Liver (tissue), 9 donors: Measurements from ENCODE around the gene VRTN. TPM values are rescaled to one million over a fixed set of nuclear protein-coding genes. Genes with fewer than 3 reads are reported as not detected.
A peak's percentile ranks its signal among the peaks of the same experiment; 100 is the strongest.

Experiments
- DNase-seq: peaks from one replicate; pipeline ENCODE4 v3.0.0-alpha.2; 2017; ENCODE audit warnings: low spot score
- H3K27ac ChIP-seq, 2 donors: one replicate each; pipeline ENCODE4 v1.7.0; 2013; ENCODE audit warnings: inconsistent platforms in 2 of 2, low read length in 2 of 2, control low read depth in 1 of 2, low read depth in 1 of 2, mild to moderate bottlenecking in 1 of 2
- H3K27me3 ChIP-seq, 4 donors: one replicate each; pipeline versions ENCODE4 v1.6.1 to v1.7.0; 2013; ENCODE audit warnings: low read length in 3 of 4, inconsistent platforms in 1 of 4, mild to moderate bottlenecking in 1 of 4, moderate library complexity in 1 of 4; ENCODE audit not compliant: control insufficient read depth in 4 of 4, insufficient read depth in 4 of 4
- H3K36me3 ChIP-seq, 4 donors: one replicate each; pipeline versions ENCODE4 v1.6.1 to v1.7.0; 2013; ENCODE audit warnings: low read length in 3 of 4, mild to moderate bottlenecking in 3 of 4, low read depth in 1 of 4, moderate library complexity in 1 of 4; ENCODE audit not compliant: control insufficient read depth in 4 of 4, insufficient read depth in 3 of 4
- H3K4me1 ChIP-seq, 4 donors: one replicate each; pipeline versions ENCODE4 v1.6.1 to v1.7.0; 2013; ENCODE audit warnings: low read length in 3 of 4, mild to moderate bottlenecking in 3 of 4, moderate library complexity in 1 of 4; ENCODE audit not compliant: control insufficient read depth in 4 of 4, insufficient read depth in 4 of 4
- H3K4me3 ChIP-seq, 3 donors: one replicate each; pipeline versions ENCODE4 v1.6.1 to v1.7.0; 2013; ENCODE audit warnings: low read length in 3 of 3, control low read depth in 1 of 3, low read depth in 1 of 3, mild to moderate bottlenecking in 1 of 3
- H3K9ac ChIP-seq, 2 donors: one replicate each; pipeline ENCODE4 v1.7.0; 2013; ENCODE audit warnings: low read length in 2 of 2, mild to moderate bottlenecking in 2 of 2, moderate library complexity in 2 of 2, control low read depth in 1 of 2, low read depth in 1 of 2
- H3K9me3 ChIP-seq, 4 donors: one replicate each; pipeline versions ENCODE4 v1.6.1 to v1.7.0; 2013; ENCODE audit warnings: low read length in 3 of 4; ENCODE audit not compliant: control insufficient read depth in 4 of 4
- ATF3 ChIP-seq: IDR thresholded peaks from 2 replicates; pipeline ENCODE4 v1.6.1; 2016; ENCODE audit warnings: antibody characterized with exemption
- CTCF ChIP-seq: fragments of 150-350 bp; IDR thresholded peaks from 2 replicates; pipeline ENCODE4 v1.5.1; 2017; ENCODE audit warnings: improper control_type of control experiment, low read depth, low read length; ENCODE audit not compliant: missing input control
- EGR1 ChIP-seq, 2 donors: IDR thresholded peaks; 2 replicates each; pipeline ENCODE4 v1.6.1; 2016 to 2018; ENCODE audit warnings: antibody characterized with exemption in 2 of 2, low read depth in 2 of 2
- FOXA1 ChIP-seq: IDR thresholded peaks from 2 replicates; pipeline ENCODE4 v1.6.1; 2016; ENCODE audit warnings: antibody characterized with exemption
- GABPA ChIP-seq, 2 donors: IDR thresholded peaks in 1 of 2; conservative IDR thresholded peaks in 1 of 2; 2 replicates each; pipeline ENCODE4 v1.6.1; 2016; ENCODE audit warnings: antibody characterized with exemption in 2 of 2, mild to moderate bottlenecking in 1 of 2, moderate library complexity in 1 of 2
- MAX ChIP-seq: IDR thresholded peaks from 2 replicates; pipeline ENCODE4 v1.6.1; 2016; ENCODE audit warnings: antibody characterized with exemption
- NR2F2 ChIP-seq: IDR thresholded peaks from 2 replicates; pipeline ENCODE4 v1.6.1; 2016; ENCODE audit warnings: antibody characterized with exemption
- RAD21 ChIP-seq, 2 donors: IDR thresholded peaks; 2 replicates each; pipeline ENCODE4 v1.6.1; 2016; ENCODE audit warnings: antibody characterized with exemption in 2 of 2, mild to moderate bottlenecking in 2 of 2
- RXRA ChIP-seq, 2 donors: IDR thresholded peaks; 2 replicates each; pipeline ENCODE4 v1.6.1; 2017 to 2018; ENCODE audit warnings: antibody characterized with exemption in 2 of 2, mild to moderate bottlenecking in 1 of 2
- TAF1 ChIP-seq: conservative IDR thresholded peaks from 2 replicates; pipeline ENCODE4 v1.6.1; 2016; ENCODE audit warnings: antibody characterized with exemption, mild to moderate bottlenecking
- ZBTB33 ChIP-seq: IDR thresholded peaks from 2 replicates; pipeline ENCODE4 v1.6.1; 2016; ENCODE audit warnings: antibody characterized with exemption
- WGBS: extraction: QIAGEN DNeasy Blood & Tissue Kit; methylation state at CpG from one replicate; pipeline ENCODE4 v1.1.7; 2013; 5-methylcytosine and 5-hydroxymethylcytosine counted together
- polyA plus RNA-seq, 2 donors: library from polyadenylated mRNA; stranded (reverse) in 1 of 2; unstranded in 1 of 2; fragments of 200-250 nt in 1 of 2; fragments of >200 nt in 1 of 2; fragmentation: Nextera tagmentation in 1 of 2; extraction: Ambion mirVana in 1 of 2; gene quantifications; one replicate each; pipeline versions ENCODE4 v1.2.1 to v1.2.3, GENCODE V29; 2013 to 2015
- total RNA-seq, 2 donors: library from RNA; depleted of rRNA; stranded (reverse); fragments of >200 nt; gene quantifications; one replicate each; pipeline ENCODE4 v1.2.3, GENCODE V29; 2014
- donor health status: healthy.
- donor health status: healthy.
- donor health status: healthy.
- donor health status: healthy.
- donor health status: healthy.

The VRTN gene
- total and polyA plus RNA-seq, 4 donors = not detected

GRCh38 chr14:74360163-74360562, 11.9 kb downstream of the VRTN start:
- 71% methylated on average over 3 of the region's 3 CpGs for WGBS

GRCh38 chr14:74362361-74362915, 14.2 kb downstream of the VRTN start:
- DNase-seq = peak; percentile 71
- Histone ChIP-seq H3K9me3 (no peaks in the 10 kb centered on the region), H3K27me3 (no peaks in the 10 kb centered on the region), H3K36me3 (no peaks in the 10 kb centered on the region), H3K4me3 (no peak overlapping the region), H3K4me1 (no peaks in the 10 kb centered on the region), H3K27ac (no peak overlapping the region), H3K9ac (no peak overlapping the region)
- 27% methylated on average over 12 of the region's 12 CpGs for WGBS
- TF ChIP-seq CTCF = peak; percentile 97
- TF ChIP-seq GABPA (IDR thresholded peaks at IDR 0.05 in 1 of 2, conservative IDR thresholded peaks at IDR 0.05 in 1 of 2) = no peak
- TF ChIP-seq RAD21 (IDR thresholded peaks at IDR 0.05) = peak; percentile 96 to 98

More at GRCh38 chr14:74360163-74360562, 11.9 kb downstream of the VRTN start:
- Histone ChIP-seq H3K36me3 (no peaks in the 10 kb centered on the region), H3K9ac (peak overlapping the region in 1 of 2 donors; percentile 7), H3K27me3 (no peaks in the 10 kb centered on the region), H3K4me1 (no peaks in the 10 kb centered on the region), H3K27ac (no peak overlapping the region), H3K9me3 (no peaks in the 10 kb centered on the region), H3K4me3 (no peak overlapping the region)
- TF ChIP-seq FOXA1 (no peak), RAD21 (IDR thresholded peaks at IDR 0.05) (no peak), TAF1 (no peak), CTCF (no peak)
- DNase-seq = no peak

- Histone ChIP-seq H3K4me1 (no peaks in the 10 kb centered on the region), H3K9ac (no peak overlapping the region), H3K36me3 (no peaks in the 10 kb centered on the region), H3K27me3 (no peaks in the 10 kb centered on the region), H3K27ac (no peak overlapping the region), H3K9me3 (no peaks in the 10 kb centered on the region), H3K4me3 (no peak overlapping the region)
- WGBS = 70% methylated on average over 7 of the region's 7 CpGs
- no peak for DNase-seq
- no peak for TF ChIP-seq RAD21 (IDR thresholded peaks at IDR 0.05)
- TF ChIP-seq ZBTB33 = no peak
- TF ChIP-seq ATF3 = no peak
- TF ChIP-seq FOXA1 = no peak
- no peak for TF ChIP-seq RXRA (IDR thresholded peaks at IDR 0.05)
- no peak for TF ChIP-seq MAX
- no peak for TF ChIP-seq GABPA (IDR thresholded peaks at IDR 0.05 in 1 of 2, conservative IDR thresholded peaks at IDR 0.05 in 1 of 2)
- TF ChIP-seq NR2F2 = no peak
- no peak for TF ChIP-seq EGR1 (IDR thresholded peaks at IDR 0.05; ENCODE audit: low read depth in 2 of 2)
- no peak for TF ChIP-seq CTCF
These were observed 16.1 kb downstream of the VRTN start for GRCh38 chr14:74364271-74364880.
